ENCODE data around the gene MSH4.
"Not testable (repeated sequence)": the region's sequence is repeated elsewhere in the genome, so short reads cannot be mapped to it uniquely, and the experiment has no call there.

Gene MSH4

GRCh38 chr1:75796376-75797272 lies at the start of gene MSH4:
Gene MSH4, plus strand, starts transcription at chr1:75796882. Its CDS starts 104 bp downstream, at chr1:75796986.
- no peak for DNase-seq (ENCODE audit: low read depth in 2 of 2)

- not testable (repeated sequence) for DNase-seq (ENCODE audit: low read depth in 2 of 2)
Observed at GRCh38 chr1:75757210-75757609, 39.5 kb upstream of the MSH4 start.

GRCh38 chr1:75758543-75758942 lies 38.1 kb upstream of the MSH4 start:
- DNase-seq (ENCODE audit: low read depth in 2 of 2) = not testable (repeated sequence)

GRCh38 chr1:75764057-75764655 lies 32.5 kb upstream of the MSH4 start:
- DNase-seq (ENCODE audit: low read depth in 2 of 2) = no peak

- no peak for DNase-seq (ENCODE audit: low read depth in 2 of 2)
Observed at GRCh38 chr1:75765697-75766355, 30.9 kb upstream of the MSH4 start.

GRCh38 chr1:75768016-75768415 lies 28.7 kb upstream of the MSH4 start:
- DNase-seq (ENCODE audit: low read depth in 2 of 2) = no peak

DNA sequence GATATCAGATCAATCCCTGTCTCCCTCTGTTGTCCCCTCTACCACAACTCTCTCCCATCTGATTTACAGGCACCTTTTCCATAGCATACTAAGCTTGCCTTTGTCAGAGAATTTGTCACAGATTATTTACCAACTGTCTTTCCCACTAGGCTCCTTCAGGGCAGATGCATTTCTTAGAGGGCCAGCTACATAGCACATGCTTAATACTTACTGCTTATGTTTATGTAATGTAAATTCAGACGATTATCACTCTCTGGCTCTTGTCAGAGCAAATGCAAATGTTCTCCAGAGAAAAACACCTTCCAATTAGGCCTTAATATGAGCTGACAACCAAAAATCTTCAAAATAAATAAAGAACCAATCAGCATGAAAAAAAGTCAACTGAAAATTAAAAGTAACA lies 25.9 kb upstream of the MSH4 start:
- no peak for DNase-seq (ENCODE audit: low read depth in 2 of 2)

- DNase-seq (ENCODE audit: low read depth in 2 of 2) = no peak
Observed at GRCh38 chr1:75771978-75772377, 24.7 kb upstream of the MSH4 start.

GRCh38 chr1:75777812-75778211 lies 18.9 kb upstream of the MSH4 start:
- not testable (repeated sequence) for DNase-seq (ENCODE audit: low read depth in 2 of 2)

DNA sequence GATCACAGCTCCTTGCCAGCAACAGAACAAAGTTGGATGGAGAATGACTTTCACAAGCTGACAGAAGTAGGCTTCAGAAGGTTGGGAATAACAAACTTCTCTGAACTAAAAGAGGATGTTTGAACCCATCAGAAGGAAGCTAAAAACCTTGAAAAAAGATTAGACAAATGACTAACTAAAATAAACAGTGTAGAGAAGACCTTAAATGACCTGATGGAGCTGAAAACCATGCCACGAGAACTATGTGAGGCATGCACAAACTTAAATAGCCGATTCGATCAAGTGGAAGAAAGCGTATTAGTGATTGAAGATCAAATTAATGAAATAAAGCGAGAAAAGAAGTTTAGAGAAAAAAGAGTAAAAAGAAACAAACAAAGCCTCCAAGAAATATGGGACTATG lies 18.0 kb upstream of the MSH4 start:
- not testable (repeated sequence) for DNase-seq (ENCODE audit: low read depth in 2 of 2)

GRCh38 chr1:75780183-75780582 lies 16.5 kb upstream of the MSH4 start:
- DNase-seq (ENCODE audit: low read depth in 2 of 2) = not testable (repeated sequence)

DNA sequence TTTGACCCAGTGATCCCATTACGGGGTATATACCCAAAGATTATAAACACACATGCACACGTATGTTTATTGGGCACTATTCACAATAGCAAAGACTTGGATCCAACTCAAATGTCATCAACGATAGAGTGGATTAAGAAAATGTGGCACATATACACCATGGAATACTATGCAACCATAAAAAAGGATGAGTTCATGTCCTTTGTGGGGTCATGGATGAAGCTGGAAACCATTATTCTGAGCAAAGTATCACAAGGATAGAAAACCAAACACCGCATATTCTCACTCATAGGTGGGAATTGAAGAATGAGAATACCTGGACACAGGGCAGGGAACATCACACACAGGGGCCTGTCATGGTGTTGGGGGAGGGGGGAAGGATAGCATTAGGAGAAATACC lies 12.8 kb upstream of the MSH4 start:
- DNase-seq (ENCODE audit: low read depth in 2 of 2) = not testable (repeated sequence)

GRCh38 chr1:75785320-75785982 lies 11.2 kb upstream of the MSH4 start:
- no peak for DNase-seq (ENCODE audit: low read depth in 2 of 2)

DNA sequence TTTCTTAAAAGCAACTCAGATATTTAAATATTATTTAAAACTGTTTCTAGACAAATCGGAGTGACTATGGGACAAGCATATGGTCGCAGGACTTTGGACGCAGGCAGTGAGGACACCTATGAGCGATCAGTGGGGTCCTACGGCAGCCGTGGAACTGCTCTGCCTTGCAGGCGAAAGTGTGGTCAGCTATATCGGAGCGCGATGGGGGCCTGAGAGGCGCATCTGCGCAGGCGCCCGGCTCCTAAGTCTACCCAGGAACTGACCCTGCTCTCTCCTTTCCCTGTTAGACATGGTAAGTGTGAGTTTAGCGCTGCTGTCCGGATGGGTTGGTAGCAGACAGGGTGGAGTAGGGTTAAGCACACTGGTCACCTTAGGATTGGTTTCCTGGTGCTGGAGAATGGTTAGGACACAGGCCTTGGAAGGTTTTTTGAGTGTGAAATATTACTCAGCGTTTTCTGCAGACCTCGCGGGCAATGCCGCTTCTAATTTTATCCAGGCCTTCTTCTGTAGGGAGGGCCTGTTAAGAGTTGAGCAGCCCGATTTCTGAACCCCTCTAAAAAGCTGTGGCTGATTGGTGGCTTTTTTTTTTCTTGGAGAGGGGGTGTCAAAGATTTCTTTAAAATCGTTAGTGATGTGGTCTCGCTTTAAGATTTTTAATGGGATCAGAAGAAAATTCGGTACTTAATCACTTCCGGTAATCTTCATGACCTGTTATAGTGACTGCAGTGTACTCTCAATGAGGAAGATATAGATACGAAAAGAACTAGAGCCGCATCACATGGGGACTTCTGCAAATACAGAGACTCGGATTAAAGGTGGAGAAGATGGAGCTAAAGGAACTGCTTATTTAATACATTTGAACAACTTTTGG lies 10.5 kb upstream of the MSH4 start, which contains the start of gene RABGGTB:
RABGGTB (plus strand) TSS at position 274 of the 871 bp plus-strand sequence; CDS start at position 290, 16 bp downstream.
- peak; percentile 88 for DNase-seq (ENCODE audit: low read depth in 2 of 2)

DNA sequence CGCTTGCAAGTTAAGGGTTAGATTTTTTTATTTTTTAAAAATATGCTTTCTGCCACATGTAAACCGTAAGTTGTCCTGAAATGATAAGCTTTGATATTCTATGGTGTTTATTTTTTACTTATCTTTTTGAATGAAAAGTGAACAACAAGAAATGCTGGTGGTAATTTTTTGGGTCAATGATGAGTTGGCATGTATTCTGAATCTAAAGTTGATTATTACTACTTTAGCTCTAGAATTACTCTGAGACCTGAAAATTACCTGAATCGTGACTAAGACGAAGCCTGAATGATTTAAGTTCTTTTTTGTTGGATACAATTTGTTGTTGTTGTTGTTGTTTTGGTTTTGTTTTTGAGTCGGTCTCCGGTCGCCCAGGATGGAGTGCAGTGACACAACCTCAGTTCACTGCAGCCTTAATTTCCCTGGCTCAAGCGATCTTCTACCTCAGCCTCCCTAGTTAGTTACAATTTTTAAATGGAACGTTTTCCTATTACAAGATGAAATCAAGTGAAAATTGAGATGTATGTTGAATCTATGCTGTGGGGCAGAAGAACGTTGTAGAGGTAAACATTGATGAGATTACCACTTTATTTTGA lies 9.7 kb upstream of the MSH4 start:
- no peak for DNase-seq (ENCODE audit: low read depth in 2 of 2)

DNA sequence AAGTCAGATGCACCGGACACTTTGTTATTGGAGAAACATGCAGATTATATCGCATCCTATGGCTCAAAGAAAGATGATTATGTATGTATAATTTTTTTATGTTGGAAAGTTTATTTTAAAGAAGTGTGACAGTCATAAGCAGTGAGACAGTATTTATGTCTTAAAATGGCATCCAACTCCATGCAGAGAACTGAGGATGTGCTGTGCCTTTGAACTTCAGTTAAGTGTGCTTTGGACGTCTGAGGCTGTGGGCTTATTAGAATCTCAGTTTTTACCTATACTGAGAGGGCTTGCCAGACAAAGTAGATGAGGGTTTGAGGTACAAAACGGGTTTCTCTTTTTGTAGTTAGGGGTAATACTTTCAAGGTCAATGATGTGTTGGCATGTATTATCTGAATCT lies 9.2 kb upstream of the MSH4 start:
- DNase-seq (ENCODE audit: low read depth in 2 of 2) = no peak

DNA sequence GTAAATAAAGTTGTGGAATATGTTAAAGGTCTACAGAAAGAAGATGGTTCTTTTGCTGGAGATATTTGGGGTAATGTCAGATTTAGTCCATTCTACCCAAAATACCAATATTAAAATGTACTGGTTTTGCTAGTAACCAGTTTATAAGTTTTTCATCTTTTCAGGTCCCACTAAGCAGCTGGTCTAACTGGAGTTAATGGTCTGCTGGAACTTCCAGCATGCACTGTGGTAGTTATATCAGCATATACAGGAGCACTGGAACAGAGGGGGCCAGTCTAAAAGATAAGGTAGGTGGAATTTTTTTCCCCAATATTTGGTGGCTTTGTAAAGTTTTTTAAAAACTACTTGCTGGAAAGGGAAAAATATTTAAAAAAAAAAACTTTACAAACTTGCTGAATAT lies 6.7 kb upstream of the MSH4 start:
- DNase-seq (ENCODE audit: low read depth in 2 of 2) = no peak

GRCh38 chr1:75791022-75791421 lies 5.7 kb upstream of the MSH4 start:
- no peak for DNase-seq (ENCODE audit: low read depth in 2 of 2)

DNA sequence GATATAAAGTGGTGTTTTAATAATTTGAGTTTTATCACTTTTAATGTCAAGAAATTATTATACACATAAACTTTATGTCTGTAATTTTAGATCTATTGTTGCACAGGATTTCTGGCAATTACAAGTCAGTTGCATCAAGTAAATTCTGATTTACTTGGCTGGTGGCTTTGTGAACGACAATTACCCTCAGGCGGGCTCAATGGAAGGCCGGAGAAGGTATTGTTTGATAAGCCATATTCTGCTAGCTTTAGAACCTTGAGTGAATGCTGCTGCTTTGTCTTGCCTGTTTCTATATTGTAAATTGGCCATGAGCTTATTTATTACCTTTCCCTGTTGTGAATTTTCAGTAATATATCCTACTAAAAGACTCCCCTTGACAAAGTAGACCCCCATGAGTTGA lies 4.6 kb upstream of the MSH4 start:
- DNase-seq (ENCODE audit: low read depth in 2 of 2) = no peak

- no peak for DNase-seq (ENCODE audit: low read depth in 2 of 2)
Observed at GRCh38 chr1:75794382-75794781, 2.3 kb upstream of the MSH4 start.

Data from stimulated activated CD8-positive, alpha-beta memory T cell treated with anti-CD3 and anti-CD28 coated beads, Interleukin-7, amount 100 ng/mL, for 4 hours (primary cell).